Spleen (tissue), 7 donors: Measurements from ENCODE around the gene FBN3.

ENCODE experiments used
- POLR2A ChIP-seq, 3 donors: fragments of 450-650 bp; IDR thresholded peaks; one replicate each; pipeline ENCODE4 v1.5.1; 2017; ENCODE audit warnings: antibody characterized with exemption in 3 of 3, mild to moderate bottlenecking in 1 of 3
- POLR2AphosphoS5 ChIP-seq, 3 donors: sonication (generic); formaldehyde crosslinking; IDR thresholded peaks; one replicate each; pipeline ENCODE4 v1.5.1; 2017; ENCODE audit warnings: antibody characterized with exemption in 3 of 3
- TF ChIP-seq, protein P1 (sequence below), 11 experiments: fragments of 200-600 bp in 7 of 11; fragments of 450-650 bp in 4 of 11; sonication (generic) in 4 of 11; IDR thresholded peaks in 8 of 11; conservative IDR thresholded peaks in 3 of 11; 1 replicate in 7 of 11; 2 replicates in 4 of 11; pipeline versions ENCODE4 v1.4.0 to v1.8.0; 2016 to 2021; ENCODE audit warnings: antibody characterized with exemption in 11 of 11, inconsistent platforms in 4 of 11, mild to moderate bottlenecking in 1 of 11
- donor health status: DM: no; HTN: no; CAD: no; lungs with moderate emphysema.
- donor health status: DM: no; HTN: no; CAD: no.
- donor health status: DM: no; HTN: no; CAD: no.

GRCh38 chr19:8132858-8133458 lies 16.4 kb downstream of the FBN3 start:
- TF ChIP-seq, protein P1, sequence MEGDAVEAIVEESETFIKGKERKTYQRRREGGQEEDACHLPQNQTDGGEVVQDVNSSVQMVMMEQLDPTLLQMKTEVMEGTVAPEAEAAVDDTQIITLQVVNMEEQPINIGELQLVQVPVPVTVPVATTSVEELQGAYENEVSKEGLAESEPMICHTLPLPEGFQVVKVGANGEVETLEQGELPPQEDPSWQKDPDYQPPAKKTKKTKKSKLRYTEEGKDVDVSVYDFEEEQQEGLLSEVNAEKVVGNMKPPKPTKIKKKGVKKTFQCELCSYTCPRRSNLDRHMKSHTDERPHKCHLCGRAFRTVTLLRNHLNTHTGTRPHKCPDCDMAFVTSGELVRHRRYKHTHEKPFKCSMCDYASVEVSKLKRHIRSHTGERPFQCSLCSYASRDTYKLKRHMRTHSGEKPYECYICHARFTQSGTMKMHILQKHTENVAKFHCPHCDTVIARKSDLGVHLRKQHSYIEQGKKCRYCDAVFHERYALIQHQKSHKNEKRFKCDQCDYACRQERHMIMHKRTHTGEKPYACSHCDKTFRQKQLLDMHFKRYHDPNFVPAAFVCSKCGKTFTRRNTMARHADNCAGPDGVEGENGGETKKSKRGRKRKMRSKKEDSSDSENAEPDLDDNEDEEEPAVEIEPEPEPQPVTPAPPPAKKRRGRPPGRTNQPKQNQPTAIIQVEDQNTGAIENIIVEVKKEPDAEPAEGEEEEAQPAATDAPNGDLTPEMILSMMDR (IDR thresholded peaks at IDR 0.05 in 8 of 11, conservative IDR thresholded peaks at IDR 0.05 in 3 of 11) = no peak
- no peak for TF ChIP-seq POLR2AphosphoS5 (IDR thresholded peaks at IDR 0.05)
- TF ChIP-seq POLR2A (IDR thresholded peaks at IDR 0.05) = no peak
